ENCODE data around the gene TRIO.
A peak's percentile ranks its signal among the peaks of the same experiment; 100 is the strongest.

The TRIO gene

DNA sequence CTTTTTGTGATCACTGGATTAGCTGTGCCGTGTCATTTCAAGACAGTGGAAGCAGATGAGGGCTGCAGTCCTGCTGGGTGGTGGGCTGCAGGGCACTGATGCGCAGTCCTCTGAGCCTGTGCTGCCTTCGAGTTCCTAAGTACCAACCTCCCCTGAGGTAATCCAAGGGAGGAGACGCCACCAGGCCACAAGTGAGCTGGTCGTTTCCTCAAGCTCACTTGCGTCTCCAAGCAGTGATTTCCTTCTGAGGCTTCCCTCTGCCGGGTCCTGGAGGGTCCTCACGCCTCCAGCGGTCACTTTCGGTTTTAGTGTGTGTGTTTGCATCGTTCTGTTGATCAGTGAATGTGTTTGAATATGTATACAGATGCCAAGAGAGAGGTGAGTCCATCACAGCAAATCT lies 115.7 kb downstream of the TRIO start:
- no peak for ATAC-seq (ENCODE audit: insufficient read depth, low read depth)
- no peaks in the 10 kb centered on the region for H3K36me3 ChIP-seq (ENCODE audit: insufficient read depth, low read length)
- no peak for TF ChIP-seq EZH2 (IDR thresholded peaks at IDR 0.05; ENCODE audit: borderline replicate concordance, low read depth, low read length, severe bottlenecking)
- TF ChIP-seq, protein P1, sequence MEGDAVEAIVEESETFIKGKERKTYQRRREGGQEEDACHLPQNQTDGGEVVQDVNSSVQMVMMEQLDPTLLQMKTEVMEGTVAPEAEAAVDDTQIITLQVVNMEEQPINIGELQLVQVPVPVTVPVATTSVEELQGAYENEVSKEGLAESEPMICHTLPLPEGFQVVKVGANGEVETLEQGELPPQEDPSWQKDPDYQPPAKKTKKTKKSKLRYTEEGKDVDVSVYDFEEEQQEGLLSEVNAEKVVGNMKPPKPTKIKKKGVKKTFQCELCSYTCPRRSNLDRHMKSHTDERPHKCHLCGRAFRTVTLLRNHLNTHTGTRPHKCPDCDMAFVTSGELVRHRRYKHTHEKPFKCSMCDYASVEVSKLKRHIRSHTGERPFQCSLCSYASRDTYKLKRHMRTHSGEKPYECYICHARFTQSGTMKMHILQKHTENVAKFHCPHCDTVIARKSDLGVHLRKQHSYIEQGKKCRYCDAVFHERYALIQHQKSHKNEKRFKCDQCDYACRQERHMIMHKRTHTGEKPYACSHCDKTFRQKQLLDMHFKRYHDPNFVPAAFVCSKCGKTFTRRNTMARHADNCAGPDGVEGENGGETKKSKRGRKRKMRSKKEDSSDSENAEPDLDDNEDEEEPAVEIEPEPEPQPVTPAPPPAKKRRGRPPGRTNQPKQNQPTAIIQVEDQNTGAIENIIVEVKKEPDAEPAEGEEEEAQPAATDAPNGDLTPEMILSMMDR (IDR thresholded peaks at IDR 0.05; ENCODE audit: borderline replicate concordance, extremely low read depth, low read length, poor library complexity, severe bottlenecking), result no peak
- peaks cover 3% of the 10 kb centered on the region; the same call in 1 of the 2 replicates for H3K4me1 ChIP-seq (ENCODE audit: insufficient read depth, low read length)
- H3K4me3 ChIP-seq (ENCODE audit: low read depth in 1 of 2, low read length in 2 of 2), result no peak overlapping the region
- H3K79me2 ChIP-seq (ENCODE audit: insufficient read depth, low read length), result no peaks in the 10 kb centered on the region
- no peak overlapping the region for H3K9ac ChIP-seq (ENCODE audit: low read depth, low read length)
- no peak overlapping the region for H3K4me2 ChIP-seq (ENCODE audit: insufficient read depth, low read length)
- H3K9me3 ChIP-seq (ENCODE audit: insufficient read depth, low read length, severe bottlenecking), result no peaks in the 10 kb centered on the region
- no peak overlapping the region for H3K27ac ChIP-seq (ENCODE audit: low read length)
- no peaks in the 10 kb centered on the region for H4K20me1 ChIP-seq (ENCODE audit: insufficient read depth, low read length)
- H2AFZ ChIP-seq (ENCODE audit: low read depth, low read length), result no peak overlapping the region
- no peaks in the 10 kb centered on the region for H3K27me3 ChIP-seq (ENCODE audit: insufficient read depth, low read length, poor library complexity)
- no peak for DNase-seq

DNA sequence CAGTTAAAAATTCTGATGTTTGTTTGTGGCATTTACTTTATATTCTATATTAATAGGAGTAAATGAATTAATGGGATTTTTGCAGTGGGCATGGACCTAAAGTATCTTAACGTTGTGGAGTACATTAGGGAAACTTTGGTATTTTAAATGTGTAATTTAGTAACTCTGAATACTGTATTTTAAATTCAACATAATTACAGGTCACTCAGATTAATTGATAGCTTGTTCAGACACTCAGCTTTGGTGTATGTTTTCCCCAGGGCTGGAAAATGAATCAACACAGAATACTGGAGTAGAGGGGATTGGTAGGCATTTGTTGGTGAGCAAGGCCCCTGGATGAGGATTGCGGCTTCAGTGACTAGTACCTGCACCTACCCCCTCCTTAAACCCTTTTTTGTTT lies 117.5 kb downstream of the TRIO start:
- no peaks in the 10 kb centered on the region for H3K36me3 ChIP-seq (ENCODE audit: insufficient read depth, low read length)
- H3K4me1 ChIP-seq (ENCODE audit: insufficient read depth, low read length), result peaks cover 3% of the 10 kb centered on the region; the same call in 1 of the 2 replicates
- no peak overlapping the region for H3K27ac ChIP-seq (ENCODE audit: low read length)
- no peak overlapping the region for H3K4me2 ChIP-seq (ENCODE audit: insufficient read depth, low read length)
- no peak overlapping the region for H3K9ac ChIP-seq (ENCODE audit: low read depth, low read length)
- TF ChIP-seq, protein P1 (IDR thresholded peaks at IDR 0.05; ENCODE audit: borderline replicate concordance, extremely low read depth, low read length, poor library complexity, severe bottlenecking), result no peak
- TF ChIP-seq EZH2 (IDR thresholded peaks at IDR 0.05; ENCODE audit: borderline replicate concordance, low read depth, low read length, severe bottlenecking), result no peak
- no peak for DNase-seq
- H3K79me2 ChIP-seq (ENCODE audit: insufficient read depth, low read length), result no peaks in the 10 kb centered on the region
- H4K20me1 ChIP-seq (ENCODE audit: insufficient read depth, low read length), result no peaks in the 10 kb centered on the region
- no peak overlapping the region for H2AFZ ChIP-seq (ENCODE audit: low read depth, low read length)
- no peak overlapping the region for H3K4me3 ChIP-seq (ENCODE audit: low read depth in 1 of 2, low read length in 2 of 2)
- ATAC-seq (ENCODE audit: insufficient read depth, low read depth), result no peak
- no peaks in the 10 kb centered on the region for H3K9me3 ChIP-seq (ENCODE audit: insufficient read depth, low read length, severe bottlenecking)
- H3K27me3 ChIP-seq (ENCODE audit: insufficient read depth, low read length, poor library complexity), result peaks cover 10% of the 10 kb centered on the region

DNA sequence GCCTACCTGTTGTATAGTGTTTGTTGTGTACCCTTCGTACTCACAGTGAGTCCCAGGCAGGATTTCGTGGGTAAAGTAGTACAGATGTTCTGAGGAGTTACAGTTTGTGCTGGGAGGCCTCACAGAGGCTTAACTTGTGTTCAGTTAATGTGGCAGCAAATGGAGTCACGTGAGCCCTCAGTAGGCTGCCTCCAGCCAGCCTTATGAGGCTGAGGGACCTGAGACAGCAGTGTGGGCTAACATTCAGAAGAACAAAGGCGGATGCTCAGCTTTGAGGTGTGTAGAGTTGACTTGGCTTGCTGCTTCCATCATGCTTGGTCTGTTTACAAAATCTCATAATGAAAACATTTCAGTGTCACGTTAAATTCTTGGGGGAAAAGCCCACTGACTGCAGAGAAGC lies 118.1 kb downstream of the TRIO start:
- no peak overlapping the region for H3K27ac ChIP-seq (ENCODE audit: low read length)
- H2AFZ ChIP-seq (ENCODE audit: low read depth, low read length), result no peak overlapping the region
- H3K4me2 ChIP-seq (ENCODE audit: insufficient read depth, low read length), result no peak overlapping the region
- no peaks in the 10 kb centered on the region for H3K79me2 ChIP-seq (ENCODE audit: insufficient read depth, low read length)
- H3K9me3 ChIP-seq (ENCODE audit: insufficient read depth, low read length, severe bottlenecking), result no peaks in the 10 kb centered on the region
- H3K9ac ChIP-seq (ENCODE audit: low read depth, low read length), result no peak overlapping the region
- DNase-seq, result no peak
- no peaks in the 10 kb centered on the region for H4K20me1 ChIP-seq (ENCODE audit: insufficient read depth, low read length)
- no peaks in the 10 kb centered on the region for H3K36me3 ChIP-seq (ENCODE audit: insufficient read depth, low read length)
- H3K27me3 ChIP-seq (ENCODE audit: insufficient read depth, low read length, poor library complexity), result peaks cover 14% of the 10 kb centered on the region
- peaks cover 3% of the 10 kb centered on the region; the same call in 1 of the 2 replicates for H3K4me1 ChIP-seq (ENCODE audit: insufficient read depth, low read length)
- ATAC-seq (ENCODE audit: insufficient read depth, low read depth), result 0 out of 3 replicates have a peak, but pooled peaks have one; percentile 33
- H3K4me3 ChIP-seq (ENCODE audit: low read depth in 1 of 2, low read length in 2 of 2), result no peak overlapping the region
- TF ChIP-seq, protein P1 (IDR thresholded peaks at IDR 0.05; ENCODE audit: borderline replicate concordance, extremely low read depth, low read length, poor library complexity, severe bottlenecking), result no peak
- no peak for TF ChIP-seq EZH2 (IDR thresholded peaks at IDR 0.05; ENCODE audit: borderline replicate concordance, low read depth, low read length, severe bottlenecking)
